Bronchial epithelial cell (primary cell): ENCODE data around the gene CDO1. TPM values are rescaled to one million over a fixed set of nuclear protein-coding genes. Genes with fewer than 3 reads are reported as not detected.
A peak's percentile ranks its signal among the peaks of the same experiment; 100 is the strongest.

Experiments
- DNase-seq: peaks from one replicate; pipeline ENCODE4 v3.0.0-alpha.2; 2010; ENCODE audit warnings: low read depth
- FAIRE-seq: peaks from 2 replicates; lab custom pipeline; 2011; peaks lifted over from hg19 to GRCh38; lab: Jason Lieb, UNC
- H3K27me3 ChIP-seq: 2 replicates; pipeline ENCODE4 v1.5.1; 2011; ENCODE audit warnings: low read length; ENCODE audit not compliant: control insufficient read depth, insufficient read depth
- H3K36me3 ChIP-seq: 2 replicates; pipeline ENCODE4 v1.5.1; 2011; ENCODE audit warnings: low read length; ENCODE audit not compliant: control insufficient read depth, insufficient read depth
- H3K4me3 ChIP-seq: 2 replicates; pipeline ENCODE4 v1.5.1; 2011; ENCODE audit warnings: mild to moderate bottlenecking, low read depth, low read length, control low read depth
- total RNA-seq: library from RNA; depleted of rRNA; stranded (reverse); fragments of >200 nt; gene quantifications from 2 replicates; pipeline ENCODE4 v1.2.1, GENCODE V29; 2014
- TF ChIP-seq, protein P1 (sequence below): IDR thresholded peaks from 2 replicates; pipeline ENCODE4 v1.5.1; 2011; ENCODE audit warnings: mild to moderate bottlenecking, moderate library complexity, low read length, control low read depth, inconsistent platforms; ENCODE audit not compliant: insufficient read depth, severe bottlenecking

Gene CDO1
- total RNA-seq, 1 donor from 2014 or later: not detected

DNA sequence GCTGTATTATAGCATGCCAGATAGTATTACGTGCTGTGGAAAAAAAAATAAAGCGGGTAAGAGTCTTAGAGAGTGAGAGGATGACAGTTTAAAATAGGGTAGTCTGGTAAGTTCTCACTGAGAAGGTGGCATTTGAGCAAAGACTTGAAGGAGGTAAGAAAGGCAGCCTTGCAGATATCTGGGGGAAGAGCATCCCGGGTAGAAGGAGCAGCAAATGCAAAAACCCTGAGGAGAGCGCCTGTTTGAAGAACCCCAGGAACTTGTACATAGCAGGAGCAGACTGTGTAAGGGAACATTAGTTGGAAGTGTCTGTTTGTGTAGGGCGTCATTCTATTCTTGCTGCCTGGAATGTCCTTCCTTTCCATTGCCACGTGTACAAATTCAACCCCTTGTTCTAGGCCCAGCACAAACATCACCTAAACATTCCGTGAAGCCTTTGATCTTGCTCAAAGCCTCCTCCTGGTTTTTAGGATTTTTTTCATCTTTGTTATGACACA is 27.9 kb upstream of the CDO1 start:
- Histone ChIP-seq H3K36me3 (no peaks in the 10 kb centered on the region), H3K4me3 (no peak overlapping the region), H3K27me3 (no peaks in the 10 kb centered on the region)
- TF ChIP-seq, protein P1, sequence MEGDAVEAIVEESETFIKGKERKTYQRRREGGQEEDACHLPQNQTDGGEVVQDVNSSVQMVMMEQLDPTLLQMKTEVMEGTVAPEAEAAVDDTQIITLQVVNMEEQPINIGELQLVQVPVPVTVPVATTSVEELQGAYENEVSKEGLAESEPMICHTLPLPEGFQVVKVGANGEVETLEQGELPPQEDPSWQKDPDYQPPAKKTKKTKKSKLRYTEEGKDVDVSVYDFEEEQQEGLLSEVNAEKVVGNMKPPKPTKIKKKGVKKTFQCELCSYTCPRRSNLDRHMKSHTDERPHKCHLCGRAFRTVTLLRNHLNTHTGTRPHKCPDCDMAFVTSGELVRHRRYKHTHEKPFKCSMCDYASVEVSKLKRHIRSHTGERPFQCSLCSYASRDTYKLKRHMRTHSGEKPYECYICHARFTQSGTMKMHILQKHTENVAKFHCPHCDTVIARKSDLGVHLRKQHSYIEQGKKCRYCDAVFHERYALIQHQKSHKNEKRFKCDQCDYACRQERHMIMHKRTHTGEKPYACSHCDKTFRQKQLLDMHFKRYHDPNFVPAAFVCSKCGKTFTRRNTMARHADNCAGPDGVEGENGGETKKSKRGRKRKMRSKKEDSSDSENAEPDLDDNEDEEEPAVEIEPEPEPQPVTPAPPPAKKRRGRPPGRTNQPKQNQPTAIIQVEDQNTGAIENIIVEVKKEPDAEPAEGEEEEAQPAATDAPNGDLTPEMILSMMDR: no peak
- FAIRE-seq (no peak), DNase-seq (no peak)

DNA sequence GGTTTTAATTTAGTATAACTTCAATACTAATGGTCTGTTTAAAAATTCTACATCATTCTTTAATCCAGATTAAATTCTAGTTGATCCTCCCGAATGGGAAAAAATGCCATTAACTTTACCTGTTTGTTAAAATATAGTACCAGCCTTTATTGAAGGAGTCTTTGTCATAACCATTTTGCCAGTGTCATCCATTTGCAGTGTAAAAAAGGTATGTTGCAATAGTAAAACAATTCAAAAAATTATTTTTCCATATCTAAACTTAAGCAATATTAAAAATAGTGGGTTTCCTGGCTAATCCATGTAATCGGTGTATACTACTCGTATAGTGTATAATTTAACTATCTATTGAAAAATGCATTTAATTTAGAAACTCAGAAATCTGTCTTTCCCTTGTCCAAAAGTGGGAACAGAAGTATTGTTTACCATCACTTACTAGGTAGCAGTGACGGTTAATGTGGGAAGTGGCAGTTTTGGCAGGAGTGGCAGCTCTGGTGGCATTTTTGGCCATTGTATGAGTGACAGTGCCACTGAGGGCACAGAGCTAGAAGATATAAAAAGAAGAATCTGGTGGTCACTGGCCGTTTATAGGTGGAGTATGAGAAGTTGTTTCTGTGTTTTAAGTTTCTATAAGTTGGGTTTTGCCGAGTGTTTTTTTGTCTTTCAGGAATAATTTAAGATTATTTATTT is 27.1 kb upstream of the CDO1 start:
- TF ChIP-seq, protein P1: no peak
- Histone ChIP-seq H3K4me3 (peak overlapping the region; percentile 94), H3K36me3 (no peaks in the 10 kb centered on the region), H3K27me3 (no peaks in the 10 kb centered on the region)
- no peak for DNase-seq
- FAIRE-seq: no peak

DNA sequence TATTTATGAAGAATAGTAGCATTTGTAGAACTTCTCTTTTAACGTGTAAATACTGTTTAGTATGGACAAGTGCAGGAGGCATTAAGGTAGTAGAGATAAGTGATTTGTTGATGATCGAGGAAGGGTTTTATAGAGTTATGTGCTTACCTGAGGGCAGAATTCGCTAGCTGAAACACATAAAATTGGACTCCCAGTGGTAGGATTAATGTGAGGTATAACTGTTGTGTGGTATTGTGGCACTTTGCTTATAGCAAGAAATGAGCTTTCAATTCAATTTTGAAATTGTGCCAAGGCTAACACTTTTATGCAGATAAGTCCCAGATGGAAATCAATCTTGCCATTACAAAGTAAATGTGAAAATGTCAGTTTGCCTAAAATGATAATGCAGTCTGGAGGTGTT is 26.5 kb upstream of the CDO1 start:
- TF ChIP-seq, protein P1: no peak
- no peaks in the 10 kb centered on the region for H3K27me3 ChIP-seq
- FAIRE-seq (no peak), DNase-seq (no peak)
- no peaks in the 10 kb centered on the region for H3K36me3 ChIP-seq
- H3K4me3 ChIP-seq: peak overlapping the region; percentile 94

DNA sequence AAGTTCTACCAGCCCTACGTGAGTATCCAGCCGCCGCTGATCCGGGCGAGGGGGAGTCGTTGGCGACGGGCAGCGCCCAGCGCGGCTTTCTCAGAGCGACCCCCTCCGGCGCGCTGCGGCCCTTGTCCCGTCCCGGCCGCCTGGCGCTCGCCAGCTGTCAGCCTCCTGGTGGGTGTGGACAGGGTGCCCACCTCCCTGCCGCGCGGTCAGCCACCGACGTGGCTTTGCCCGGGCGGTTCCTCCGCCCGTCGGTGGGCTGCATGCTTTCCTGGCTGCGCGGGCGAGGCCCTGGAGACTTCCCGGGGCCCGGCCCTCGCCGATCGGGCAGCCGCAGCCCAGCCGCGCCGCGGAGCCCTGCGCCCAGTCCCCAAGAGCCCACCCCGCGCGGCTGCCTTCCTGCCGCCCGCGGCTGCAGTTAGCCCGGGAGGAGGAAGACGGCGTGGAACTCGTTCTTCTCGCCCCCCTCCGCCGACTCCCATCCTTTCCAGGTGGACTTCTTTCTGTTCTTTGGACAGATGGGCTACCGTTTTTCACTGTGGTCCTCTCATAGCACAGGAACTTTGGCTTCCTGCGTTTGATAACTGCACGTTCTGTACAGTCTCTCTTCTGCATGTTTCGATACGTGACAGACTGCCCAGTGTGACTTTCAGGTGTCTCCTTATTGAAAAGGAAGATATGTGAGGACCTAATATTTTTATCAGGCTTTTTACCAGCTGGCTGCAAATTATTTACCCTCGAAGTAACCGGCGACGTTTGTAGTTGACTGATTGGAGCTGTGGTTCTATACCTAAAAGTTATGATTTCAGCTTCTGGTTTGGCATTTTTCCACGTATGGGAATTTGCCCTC is 25.9 kb upstream of the CDO1 start:
- DNase-seq (no peak), FAIRE-seq (no peak)
- TF ChIP-seq, protein P1: peak; percentile 13
- Histone ChIP-seq H3K4me3 (peak overlapping the region; percentile 94), H3K36me3 (no peaks in the 10 kb centered on the region), H3K27me3 (no peaks in the 10 kb centered on the region)

DNA sequence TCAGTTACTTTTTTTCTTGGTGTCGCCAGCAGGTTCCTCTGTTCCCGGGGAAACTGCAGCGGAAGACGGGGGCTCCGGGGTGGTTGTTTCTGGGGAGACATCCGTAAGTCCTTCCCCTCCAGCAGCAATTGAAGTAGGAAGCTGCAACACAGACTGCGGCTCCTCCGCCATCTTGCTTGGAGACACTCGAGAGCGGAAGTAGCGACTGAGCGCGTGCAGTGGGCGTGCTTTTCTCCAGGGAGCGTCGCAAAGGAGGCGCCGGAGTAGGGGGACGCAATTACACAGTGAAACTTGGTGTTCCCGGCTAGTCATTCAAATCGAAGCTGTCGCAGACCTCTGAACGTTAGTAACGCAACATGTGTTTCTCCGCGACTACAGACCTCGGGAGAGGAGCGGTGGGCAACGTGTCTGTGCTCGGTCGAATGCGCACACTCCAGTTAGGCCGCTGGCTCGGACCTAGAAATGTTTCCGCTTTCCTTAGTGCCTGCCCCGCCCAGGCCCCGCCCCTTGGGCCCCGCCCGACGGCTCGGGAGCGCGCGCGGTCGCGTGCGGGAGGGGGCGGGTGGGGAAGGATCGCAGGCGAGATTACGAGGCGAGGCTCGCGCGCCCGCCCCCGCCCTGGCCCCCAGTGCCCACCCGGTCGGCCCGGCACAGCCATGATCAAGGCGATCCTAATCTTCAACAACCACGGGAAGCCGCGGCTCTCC is 25.1 kb upstream of the CDO1 start, which contains the start of the genes AP3S1 and ATG12:
TSS of gene AP3S1 (plus strand) at position 554 of the 707 bp plus-strand sequence. CDS start at position 657, 103 bp downstream.
TSS of gene ATG12 (minus strand) at position 184 of the 707 bp plus-strand sequence. CDS start at position 171, 13 bp downstream.
- DNase-seq: peak; percentile 82
- no peak for FAIRE-seq
- Histone ChIP-seq H3K27me3 (no peaks in the 10 kb centered on the region), H3K4me3 (peak within 1 kb of the TSS; percentile 94), H3K36me3 (peaks cover 3% of the 10 kb centered on the region)
- TF ChIP-seq, protein P1: no peak
